Right ventricle myocardium superior (tissue), 1 donor: ENCODE measurements around the gene ULBP1. TPM values are rescaled to one million over a fixed set of nuclear protein-coding genes. Genes with fewer than 3 reads are reported as not detected.
"Not testable (repeated sequence)": the region's sequence is repeated elsewhere in the genome, so short reads cannot be mapped to it uniquely, and the experiment has no call there.

Experiments used
- ATAC-seq: fragments of 200-7000 bp; cut with Tn5 transposase; one replicate; pipeline ENCODE4 v1.9.1; 2020; ENCODE audit warnings: mild to moderate bottlenecking; ENCODE audit not compliant: poor library complexity
- DNase-seq: peaks from one replicate; pipeline ENCODE4 v3.0.0-alpha.2; 2020
- intact Hi-C: fragments of 100-400 bp; cut with DNase I; formaldehyde crosslinking; loops from one replicate; pipeline ENCODE4 v1.11.2; 2022
- total RNA-seq: library from RNA; stranded (reverse); fragmentation: NEBNext Ultra II Directional; extraction: Animal tissue kit (Norgen Biotek cat#: 25700); gene quantifications from one replicate; pipeline ENCODE4 v1.2.1, GENCODE V29; 2021
- donor health status: DM: no; HTN: yes; CAD: no; lungs with severe emphysema.

Gene ULBP1
- total RNA-seq, 1 donor from 2014 or later = 0.13 TPM

DNA sequence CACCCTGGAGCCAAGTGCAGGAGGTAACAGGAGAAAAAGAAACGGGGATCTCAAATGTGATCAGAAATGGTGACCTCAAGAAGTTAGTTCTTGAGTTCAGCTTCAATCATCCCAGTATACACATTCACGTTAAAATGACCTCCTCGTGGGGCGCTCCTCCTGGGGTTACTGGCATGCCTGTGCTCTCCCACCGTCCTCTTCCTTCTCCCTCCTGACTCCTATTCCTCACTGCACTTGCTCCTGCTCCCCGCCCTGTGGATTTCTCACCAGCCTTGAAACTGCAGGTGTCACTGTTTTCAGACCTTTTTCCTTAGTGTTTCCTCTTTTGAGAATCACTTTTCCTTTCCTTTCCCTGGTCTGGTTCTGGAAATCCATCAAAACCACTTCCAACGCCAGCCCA is 17.1 kb upstream of the ULBP1 start:
- ATAC-seq, DNase-seq, intact Hi-C loops: not testable (repeated sequence)

DNA sequence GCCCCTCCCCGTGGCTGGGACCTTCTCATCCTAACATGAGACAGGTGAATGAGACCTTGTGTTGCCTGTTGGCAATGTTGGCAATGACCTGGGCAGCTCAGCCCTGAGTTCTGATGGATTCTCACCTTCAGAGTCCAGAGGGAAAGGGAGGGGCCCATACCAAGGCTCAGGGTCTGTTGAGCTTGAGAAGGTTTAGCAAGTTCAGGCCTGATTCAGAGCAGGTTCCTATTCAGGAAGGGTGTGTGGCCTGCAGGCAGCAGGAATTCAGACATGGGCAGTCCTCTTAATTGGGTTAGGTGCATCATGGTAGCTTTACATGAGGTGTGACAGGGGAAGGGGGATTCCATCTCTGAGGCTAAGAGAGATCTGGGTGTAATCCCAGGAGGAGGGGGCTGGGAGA is 16.2 kb upstream of the ULBP1 start:
- ATAC-seq, DNase-seq, intact Hi-C loops: not testable (repeated sequence)

DNA sequence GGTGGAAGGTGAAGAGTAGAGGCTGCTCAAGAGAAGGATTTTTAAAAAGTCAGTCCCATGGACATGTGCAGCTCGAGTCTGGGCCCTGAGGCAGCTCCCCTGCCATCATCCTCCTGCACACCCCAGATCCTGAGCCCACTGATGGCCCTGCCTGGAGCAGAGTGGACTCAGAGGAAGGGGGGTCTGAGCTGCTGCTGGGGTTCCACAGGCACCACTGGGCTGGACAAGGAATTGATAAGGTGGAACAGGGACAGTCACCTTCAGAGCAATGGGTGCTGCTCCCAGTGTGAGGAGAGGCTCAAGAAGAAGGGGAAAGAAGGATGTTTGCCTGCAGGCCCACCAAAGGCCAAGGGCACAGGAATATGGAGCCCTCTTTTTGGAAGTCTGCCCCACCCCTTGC is 15.7 kb upstream of the ULBP1 start:
- no peak for ATAC-seq
- intact Hi-C loops = no loop called here
- DNase-seq = no peak

DNA sequence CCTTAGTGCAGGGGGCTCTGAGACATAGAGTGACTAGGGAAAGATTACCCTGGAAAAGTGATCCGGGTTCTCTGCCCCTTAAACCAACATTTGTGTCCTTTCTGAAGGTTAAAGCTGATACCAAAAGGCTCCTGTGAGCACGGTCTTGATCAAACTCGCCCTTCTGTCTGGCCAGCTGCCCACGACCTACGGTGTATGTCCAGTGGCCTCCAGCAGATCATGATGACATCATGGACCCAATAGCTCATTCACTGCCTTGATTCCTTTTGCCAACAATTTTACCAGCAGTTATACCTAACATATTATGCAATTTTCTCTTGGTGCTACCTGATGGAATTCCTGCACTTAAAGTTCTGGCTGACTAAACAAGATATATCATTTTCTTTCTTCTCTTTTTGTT is 15.1 kb upstream of the ULBP1 start:
- ATAC-seq (no peak), DNase-seq (no peak)
- intact Hi-C loops = no loop called here

DNA sequence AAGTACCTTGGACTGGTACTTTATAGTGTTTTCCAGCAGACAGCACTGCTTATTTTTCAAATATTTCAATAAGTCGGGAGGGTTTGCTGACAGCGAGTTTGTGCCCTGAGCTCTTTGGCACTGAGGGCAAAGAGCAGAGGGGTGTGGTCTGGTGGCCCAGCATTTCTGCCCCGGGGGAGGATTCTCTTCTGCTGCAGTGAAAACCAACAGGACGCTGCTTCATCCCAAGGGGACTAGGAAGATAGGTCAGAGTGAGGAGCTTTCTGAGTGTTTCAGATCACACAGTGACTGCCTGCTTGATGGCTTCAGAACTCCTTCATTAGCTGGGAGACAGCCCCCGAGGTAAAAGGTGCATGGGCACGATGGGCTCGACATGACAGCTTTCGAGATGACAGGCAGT is 13.3 kb upstream of the ULBP1 start:
- DNase-seq (no peak), ATAC-seq (no peak)
- intact Hi-C loops = no loop called here

DNA sequence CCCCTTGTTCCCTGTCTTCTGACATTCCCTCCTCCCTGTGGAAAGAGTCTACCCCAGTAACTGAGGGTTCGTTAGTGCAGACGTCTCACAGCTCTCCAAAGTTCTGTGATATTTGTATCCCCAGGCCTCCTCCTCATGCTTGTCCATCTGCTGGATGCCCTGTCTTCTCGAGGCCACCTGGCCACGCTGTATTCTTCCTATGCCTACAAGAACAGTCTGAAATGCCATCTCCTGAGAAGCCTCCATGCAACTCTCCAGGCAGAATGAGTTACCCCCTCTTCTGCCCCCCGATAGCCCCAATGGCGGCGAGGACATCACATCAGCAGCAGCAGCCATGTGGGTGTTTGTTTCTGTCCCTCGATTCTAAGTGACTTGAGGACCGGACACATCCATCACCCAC is 12.6 kb upstream of the ULBP1 start:
- ATAC-seq (no peak), DNase-seq (no peak)
- intact Hi-C loops = no loop called here

DNA sequence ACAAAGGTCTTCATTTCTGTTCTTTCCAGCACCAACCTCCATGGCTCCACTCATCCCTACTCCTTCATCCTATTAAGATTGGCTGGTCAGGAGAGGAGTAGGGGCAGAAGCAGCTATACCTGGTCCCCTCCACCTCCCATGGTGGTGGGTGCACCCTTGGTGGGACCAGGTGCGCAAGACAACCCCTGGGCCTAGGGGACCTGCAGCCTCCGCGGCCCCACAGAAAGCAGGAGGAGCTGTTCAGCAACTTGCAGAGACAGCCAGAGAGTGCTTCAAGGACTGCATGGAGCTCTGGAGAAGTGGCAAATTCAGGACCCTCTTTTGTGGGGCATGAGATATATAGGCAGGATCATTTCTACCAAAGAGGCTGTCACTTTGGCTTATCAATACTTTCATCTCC is 12.1 kb upstream of the ULBP1 start:
- no peak for ATAC-seq
- intact Hi-C loops = no loop called here
- no peak for DNase-seq

DNA sequence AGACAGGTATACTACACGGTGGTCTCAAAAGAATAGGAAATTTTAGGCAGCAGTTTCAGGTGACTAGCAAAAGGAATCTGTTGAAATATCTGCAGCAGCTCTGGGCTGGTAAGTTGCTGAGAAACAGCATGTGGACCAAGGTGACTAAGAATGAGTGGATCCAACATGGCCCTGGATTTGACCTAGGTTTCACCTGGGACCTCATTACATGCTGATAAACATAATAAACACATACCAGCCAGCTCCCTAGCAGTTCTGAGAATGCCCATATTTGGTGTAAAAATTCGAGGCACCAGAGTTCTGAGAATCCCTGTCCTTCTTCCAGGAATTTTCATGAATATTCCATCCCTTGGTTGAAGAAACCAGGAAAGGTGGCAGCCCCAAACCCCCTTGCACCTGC is 10.4 kb upstream of the ULBP1 start:
- ATAC-seq, DNase-seq, intact Hi-C loops: not testable (repeated sequence)

DNA sequence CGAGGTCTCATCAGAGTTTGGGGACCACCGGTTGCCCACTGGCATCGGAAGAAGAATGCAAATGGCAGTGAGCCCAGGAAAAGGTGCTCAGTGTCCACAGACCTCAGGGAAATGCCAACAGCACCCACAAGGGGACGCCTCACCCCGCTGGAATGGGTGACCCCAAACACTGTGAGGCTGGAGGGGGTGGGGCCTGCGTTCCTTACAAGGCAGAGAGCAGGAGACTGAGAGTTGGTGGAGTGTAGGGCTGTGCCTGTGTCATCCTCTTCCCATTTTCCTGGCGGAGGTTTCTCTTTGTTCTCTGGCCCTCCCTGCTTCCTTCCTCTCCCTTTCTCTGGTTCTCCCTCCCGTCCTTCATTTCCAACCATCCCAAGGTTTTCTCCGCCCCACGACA is 9.8 kb upstream of the ULBP1 start:
- DNase-seq, intact Hi-C loops, ATAC-seq: not testable (repeated sequence)

DNA sequence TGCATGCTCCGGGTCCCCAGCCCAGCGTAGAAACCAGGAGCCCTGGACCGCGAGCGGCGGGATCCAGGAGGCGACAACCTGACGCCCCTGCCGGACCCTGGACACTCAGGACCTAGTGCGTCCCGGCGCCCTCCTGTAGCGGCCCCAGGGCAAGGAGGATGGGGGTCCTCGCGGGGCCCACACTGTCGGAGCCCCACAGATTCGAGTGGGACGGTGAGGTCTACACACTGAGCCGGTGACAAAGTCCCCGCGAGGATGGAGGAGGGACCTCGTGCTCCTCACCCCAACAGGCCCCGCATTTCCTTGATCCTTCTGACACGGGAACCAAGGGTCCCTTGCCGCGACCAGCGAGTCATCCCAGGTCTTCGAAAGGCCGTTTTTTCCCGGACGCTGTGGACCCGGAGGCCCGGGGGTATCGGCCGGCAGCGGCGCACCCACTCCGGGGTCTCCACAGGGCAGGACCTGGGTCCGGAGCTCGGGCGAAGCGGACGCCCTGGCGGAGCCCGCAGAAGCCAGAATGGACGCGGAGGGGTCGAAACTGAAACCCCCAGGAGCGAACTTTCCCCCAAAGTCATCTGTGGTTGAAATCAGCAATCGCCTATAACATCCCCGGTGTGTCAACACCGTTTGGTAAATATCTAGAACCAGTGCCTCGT is 9.3 kb upstream of the ULBP1 start:
- DNase-seq, ATAC-seq, intact Hi-C loops: not testable (repeated sequence)

DNA sequence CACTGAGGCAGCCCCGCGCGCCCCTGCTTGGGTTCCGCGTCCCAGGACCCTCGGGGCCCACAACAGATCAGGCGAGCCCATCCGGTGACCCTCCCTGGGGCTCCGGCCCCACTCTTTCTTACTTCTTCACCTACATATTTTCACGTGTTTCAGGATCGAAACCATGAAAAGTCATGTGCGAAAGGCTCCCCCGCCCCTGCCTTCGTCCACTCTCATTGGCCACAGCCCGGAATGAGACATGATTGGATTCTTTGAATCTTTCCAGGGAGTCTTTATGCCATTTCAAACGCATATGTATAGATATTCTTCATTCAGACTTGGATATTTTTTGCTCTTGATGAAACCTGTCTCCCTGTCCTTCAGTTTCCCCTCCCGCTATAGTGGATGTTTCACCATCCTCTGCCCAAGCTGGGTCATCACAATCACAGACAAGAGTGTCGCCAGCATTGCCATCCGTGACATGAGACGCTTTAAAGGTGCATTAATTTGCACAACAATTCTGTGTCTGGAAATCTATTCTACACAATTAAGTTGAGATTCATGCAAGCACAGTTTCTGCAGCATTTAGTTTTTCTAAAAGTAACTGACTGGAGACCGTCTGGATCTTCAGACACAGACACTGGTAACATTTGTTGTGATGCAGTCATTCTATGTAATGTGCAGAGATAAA is 8.6 kb upstream of the ULBP1 start:
- ATAC-seq, DNase-seq, intact Hi-C loops: not testable (repeated sequence)

DNA sequence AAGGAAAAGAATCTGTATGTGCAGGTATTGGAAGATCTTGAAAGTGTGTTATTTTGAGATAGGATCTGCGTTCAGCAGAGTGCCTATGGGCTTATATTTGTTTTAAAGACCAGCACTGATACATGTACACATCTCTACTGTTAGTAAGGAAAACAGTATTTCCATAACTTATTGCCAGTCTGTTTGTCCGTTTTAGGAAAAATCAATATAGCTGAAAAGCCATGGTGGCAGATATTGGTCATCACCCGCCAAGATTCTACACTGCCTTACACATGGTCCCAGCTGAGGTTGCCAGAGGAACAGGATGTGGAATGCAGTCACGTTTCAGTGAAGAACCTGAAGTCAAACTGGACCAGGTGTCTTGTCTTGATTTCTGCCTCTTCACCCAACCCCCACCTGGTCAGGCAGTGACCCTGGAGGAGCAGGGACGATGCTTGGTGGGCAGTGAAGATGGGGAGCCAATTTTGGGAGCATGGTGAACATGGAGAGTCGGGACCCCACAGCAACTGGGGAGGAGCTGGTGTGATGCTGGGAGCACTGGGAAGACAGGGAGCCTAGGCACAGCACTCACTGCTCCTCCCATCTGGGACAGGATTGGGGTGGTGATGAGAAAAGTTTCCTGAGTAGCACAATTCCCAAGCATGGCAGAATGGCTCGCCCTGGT is 8.0 kb upstream of the ULBP1 start:
- ATAC-seq, DNase-seq, intact Hi-C loops: not testable (repeated sequence)

DNA sequence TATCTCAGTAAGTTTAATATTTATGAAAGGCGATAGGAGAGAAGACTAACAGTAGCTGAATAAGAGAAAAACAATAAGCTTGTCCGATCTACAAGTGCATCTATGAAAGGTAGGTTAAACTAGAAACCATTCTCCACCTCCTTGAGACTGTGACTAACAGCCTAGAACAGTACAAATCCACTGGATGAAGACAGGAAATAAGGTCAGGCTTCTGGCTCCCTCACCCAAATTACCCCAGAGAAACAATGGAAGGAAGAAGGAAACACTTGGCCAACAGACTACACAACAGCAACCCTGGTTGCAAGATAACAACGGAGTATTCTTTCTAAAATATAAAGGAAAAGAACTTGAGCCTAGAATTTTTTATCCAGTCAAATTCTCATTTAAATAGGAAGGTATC is 5.6 kb upstream of the ULBP1 start:
- ATAC-seq, intact Hi-C loops: not testable (repeated sequence)

DNA sequence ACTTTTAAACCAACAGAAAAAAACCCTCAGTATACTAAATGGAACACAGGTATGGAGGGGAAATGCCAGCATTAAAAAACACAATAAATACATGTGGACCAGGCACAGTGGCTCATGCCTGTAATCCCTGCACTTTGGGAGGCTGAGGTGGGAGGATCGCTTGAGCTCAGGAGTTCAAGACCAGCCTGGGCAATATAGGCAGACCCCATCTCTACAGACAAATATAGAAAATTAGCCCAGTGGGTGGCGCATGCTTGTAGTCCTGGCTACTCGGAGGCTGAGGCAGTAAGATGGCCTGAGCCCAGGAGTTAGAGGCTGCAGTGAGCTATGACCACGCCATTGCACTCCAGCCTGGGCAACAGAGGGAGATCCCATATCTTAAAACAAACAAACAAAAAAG is 3.9 kb upstream of the ULBP1 start:
- intact Hi-C loops, ATAC-seq, DNase-seq: not testable (repeated sequence)

More for the DNA sequence above, 5.6 kb upstream of the ULBP1 start:
- DNase-seq = not testable (repeated sequence)

DNA sequence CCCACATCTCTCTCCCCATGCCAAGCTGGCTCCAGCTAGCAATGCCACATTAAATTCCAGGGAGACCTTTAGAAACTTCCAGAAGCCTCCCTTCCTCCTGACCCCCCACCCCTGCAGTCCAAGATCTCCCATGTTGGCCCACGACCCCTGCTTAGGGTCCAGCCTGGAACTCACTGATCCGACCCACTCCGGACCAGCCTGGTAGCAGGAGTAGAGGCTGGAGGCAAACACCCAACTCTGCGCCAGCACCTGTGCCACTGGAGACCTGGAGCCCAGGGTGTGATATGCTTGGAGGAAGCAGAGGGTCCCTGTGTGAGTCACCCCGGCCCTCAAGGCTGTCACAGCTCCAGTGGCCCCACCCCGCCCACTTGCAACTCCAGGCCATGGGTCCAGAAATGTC is 3.3 kb upstream of the ULBP1 start:
- DNase-seq (no peak), ATAC-seq (no peak)
- intact Hi-C loops = no loop called here

DNA sequence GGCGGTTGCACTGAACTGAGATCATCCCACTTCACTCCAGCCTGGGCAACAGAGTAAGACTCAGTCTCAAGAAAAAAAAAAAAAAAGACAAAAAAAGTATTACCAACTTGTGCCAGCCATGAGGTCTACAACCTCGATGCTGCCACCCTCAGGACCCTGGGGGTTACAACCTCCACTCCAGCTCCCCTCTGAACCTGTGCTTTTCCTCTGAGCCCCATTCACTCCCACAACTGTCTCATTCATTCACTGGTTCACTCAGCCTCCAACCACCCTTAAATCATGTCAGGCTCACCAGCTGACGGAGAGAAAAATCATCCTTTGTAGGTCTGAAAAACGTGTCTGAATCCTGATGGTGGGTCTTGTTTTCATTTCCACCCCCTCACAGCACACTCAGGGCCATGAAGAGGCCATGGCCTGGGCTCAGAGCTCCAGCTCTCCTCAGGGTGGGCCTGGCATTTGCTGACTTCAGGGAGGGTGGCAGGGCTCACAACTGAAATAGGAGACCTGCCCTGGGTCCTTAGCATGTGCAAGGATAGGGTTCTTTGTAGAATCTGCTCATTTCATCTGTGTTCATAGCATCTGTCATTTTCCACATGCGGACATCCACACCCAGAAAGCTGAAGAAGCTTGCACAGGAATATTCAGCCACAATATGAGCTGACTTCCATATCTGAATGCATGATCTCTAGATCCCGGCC is 1.9 kb upstream of the ULBP1 start:
- DNase-seq = no peak
- intact Hi-C loops = no loop called here
- no peak for ATAC-seq

DNA sequence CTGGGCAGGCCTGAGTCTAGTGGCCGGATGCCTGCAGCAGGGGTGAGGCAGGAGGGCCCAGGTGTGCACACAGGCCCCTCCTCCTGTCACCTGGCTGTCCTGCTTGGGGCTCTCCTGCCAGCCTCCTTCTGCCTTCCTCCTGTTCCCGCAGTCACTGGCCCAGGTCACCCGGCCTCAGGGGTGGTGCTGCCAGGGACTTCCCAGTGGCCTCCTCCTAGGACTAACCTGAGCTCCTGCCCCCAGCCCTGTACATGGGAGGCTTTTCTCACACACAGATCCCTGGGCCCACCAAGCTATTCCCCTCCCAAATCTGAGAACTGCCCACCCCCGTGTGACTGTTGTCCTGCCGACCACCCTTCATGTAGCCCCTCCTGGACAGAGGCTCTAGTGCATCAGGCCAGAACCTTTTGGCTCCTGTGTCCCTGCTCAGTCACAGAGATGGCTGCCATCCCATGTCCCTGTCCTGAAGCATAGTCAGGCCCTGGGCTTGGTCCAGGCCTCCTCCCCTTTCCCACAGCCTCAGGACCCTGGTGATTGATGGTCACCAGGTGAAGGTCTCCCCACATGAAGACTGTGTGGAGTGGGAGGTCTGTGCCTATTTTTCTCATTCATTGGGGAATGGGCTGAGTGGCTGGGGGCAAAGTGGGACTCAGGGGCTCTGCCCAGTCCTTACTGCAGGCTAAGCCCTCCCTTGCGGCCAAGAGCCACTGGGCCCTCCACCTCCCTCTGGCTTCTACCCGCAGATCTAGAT is 1.1 kb upstream of the ULBP1 start:
- no peak for ATAC-seq
- no peak for DNase-seq
- intact Hi-C loops = no loop called here

DNA sequence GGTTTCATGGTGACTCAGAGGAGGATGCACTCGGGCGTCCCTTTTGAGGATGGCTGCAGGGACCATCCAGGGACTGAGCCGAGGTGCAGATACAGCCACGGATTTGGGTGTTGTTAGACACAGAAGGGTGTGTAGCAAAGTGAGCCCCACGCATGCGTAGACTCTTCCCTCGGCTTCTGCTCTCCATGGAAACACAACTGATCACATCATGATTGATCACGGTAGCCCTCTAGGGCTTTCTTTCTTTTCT is 606 bp upstream of the ULBP1 start:
- intact Hi-C loops = no loop called here
- DNase-seq = no peak
- peak; percentile 2 for ATAC-seq
